HL-60/S4 treated with retinoic acid at 250 ng/mL for 4 days and 3 days (cell line): Measurements from ENCODE around the gene PLD1.

Source experiments
- in situ Hi-C: fragments of 300-500 bp; cut with MboI; formaldehyde crosslinking; loops from 2 replicates; pipeline ENCODE4 v1.7.0; 2022; ENCODE audit warnings: low sequenced_read_pairs

PLD1 gene

DNA sequence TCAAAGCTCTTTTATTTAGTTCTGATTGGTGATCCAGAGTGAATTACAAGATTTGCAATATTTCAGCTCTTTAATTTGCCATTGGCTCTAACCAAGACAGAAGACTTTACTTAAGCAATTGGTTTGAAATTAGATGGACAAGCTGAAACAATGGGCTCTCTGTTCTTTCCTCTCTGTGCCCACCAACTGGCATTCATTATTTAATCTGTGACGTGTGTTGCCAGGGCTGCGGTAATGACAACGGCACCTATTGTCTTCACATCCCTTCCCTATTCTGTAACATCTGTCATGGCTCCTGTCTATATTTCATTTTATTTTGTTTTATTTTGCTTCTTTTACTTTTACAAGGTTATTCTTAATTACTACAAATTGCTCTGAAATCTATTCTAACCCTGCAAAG lies 33.9 kb downstream of the PLD1 start:
- in situ Hi-C loops, result no loop called here

DNA sequence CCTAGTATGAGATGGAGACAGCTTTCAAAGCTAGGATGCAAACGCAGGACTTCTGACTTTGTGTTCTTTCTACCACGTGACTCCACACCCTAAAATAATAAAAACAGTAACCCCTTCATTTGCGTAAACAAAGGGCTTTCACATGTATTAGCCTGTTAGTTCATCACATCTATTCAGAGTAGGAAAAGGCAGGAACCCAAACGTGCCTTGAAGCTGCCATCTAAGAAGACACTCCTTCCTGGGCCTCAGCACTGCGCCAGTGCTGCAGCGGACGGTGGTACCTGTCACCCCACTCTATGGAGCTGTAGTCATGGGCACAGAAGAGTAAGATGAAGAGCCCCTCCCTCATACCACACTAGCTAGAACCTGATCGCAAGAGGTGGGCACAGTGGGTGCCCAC lies 34.3 kb downstream of the PLD1 start:
- in situ Hi-C loops, result no loop called here

DNA sequence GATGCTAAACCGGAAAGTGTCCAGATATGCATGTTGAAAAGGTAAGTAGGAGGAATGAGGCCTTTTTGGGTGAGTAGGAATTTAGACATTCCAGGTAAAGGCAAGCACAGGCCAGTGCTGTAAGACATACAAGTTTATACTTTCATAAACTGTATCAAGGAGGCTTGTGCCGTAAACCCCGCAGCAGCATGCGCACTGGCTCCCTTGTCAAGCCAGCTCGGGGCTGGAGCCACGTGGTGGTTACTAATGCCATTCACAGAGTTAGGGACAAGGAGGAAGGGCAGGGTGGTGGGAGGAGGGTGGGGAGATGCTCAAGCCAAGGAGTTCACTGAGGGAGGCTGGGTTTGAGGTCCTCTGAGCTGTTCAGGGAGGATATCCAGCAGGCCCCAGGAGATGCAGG lies 35.8 kb downstream of the PLD1 start:
- in situ Hi-C loops, result no loop called here

GRCh38 chr3:171772427-171773056 lies 37.7 kb downstream of the PLD1 start:
- in situ Hi-C loops, result no loop called here

GRCh38 chr3:171770689-171771620 lies 39.3 kb downstream of the PLD1 start:
- in situ Hi-C loops, result no loop called here

DNA sequence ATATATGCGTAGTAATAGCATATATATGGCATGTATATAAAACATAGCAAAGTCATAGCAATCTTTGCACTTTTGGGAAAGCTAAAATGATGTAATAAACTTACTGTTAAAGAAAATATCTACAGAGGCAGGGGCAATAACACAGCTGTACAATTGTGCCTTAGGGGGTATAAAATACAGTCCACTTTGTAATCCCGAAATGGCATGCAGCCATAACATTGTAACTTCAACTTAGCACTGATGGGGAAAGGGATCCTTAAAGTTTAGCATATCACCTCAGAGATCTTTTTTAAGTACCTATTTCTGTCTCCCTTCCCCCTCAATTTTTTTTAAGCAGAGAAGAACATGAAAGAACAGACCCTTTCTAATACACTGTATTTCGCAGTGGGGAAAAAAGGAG lies 40.8 kb downstream of the PLD1 start:
- in situ Hi-C loops, result no loop called here

- in situ Hi-C loops, result no loop called here
Observed at GRCh38 chr3:171768986-171769385, 41.3 kb downstream of the PLD1 start.

DNA sequence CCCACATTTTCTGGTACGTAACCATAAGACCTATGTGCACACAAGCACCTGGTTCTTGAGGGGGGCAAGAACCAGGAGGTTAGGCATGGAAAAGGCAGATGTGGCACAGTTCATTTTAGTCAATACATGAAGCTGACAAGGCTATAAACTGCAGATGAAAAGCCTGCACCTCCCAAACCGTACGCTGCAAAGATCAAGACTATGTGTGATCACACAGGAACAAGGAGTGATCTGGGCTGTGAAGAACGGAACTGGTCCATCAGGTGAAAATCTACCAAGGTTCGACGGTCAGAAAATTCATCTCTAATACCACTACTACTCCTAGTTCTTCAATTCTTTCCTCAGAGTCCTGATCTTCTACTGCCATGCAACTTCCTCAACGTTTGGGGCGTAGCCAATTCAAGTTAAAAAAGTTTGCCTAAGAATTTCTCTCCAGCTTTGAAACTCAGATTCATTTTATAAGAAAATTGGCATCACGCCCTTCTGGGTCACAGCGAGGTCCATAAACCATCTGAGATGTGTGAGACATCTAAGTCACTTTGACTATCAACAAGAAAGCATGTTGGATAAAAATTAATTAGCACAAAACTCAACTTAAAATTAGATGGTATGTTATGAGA lies 41.9 kb downstream of the PLD1 start:
- in situ Hi-C loops, result no loop called here

- in situ Hi-C loops, result no loop called here
Observed at GRCh38 chr3:171765511-171765887, 44.8 kb downstream of the PLD1 start.

DNA sequence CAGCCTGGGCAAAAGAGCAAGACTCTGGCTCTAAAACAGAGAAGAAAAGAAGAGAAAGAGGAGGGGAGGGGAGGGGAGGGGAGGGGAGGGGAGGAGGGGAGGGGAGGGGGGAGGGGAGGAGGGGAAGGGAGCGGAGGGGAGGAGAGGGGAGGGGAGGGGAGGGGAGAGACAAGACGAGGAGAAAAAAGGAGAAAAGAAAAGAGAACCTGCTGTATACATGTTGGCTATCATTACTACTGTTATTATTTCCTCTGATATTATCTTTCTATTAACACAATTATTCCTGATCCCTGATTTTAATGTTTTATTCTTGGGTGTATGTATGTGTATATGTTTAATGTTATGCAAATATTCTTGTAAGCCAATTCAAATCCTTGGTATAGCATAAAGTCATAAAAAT lies 46.9 kb downstream of the PLD1 start:
- in situ Hi-C loops, result no loop called here

GRCh38 chr3:171760477-171760876 lies 49.8 kb downstream of the PLD1 start:
- in situ Hi-C loops, result no loop called here

DNA sequence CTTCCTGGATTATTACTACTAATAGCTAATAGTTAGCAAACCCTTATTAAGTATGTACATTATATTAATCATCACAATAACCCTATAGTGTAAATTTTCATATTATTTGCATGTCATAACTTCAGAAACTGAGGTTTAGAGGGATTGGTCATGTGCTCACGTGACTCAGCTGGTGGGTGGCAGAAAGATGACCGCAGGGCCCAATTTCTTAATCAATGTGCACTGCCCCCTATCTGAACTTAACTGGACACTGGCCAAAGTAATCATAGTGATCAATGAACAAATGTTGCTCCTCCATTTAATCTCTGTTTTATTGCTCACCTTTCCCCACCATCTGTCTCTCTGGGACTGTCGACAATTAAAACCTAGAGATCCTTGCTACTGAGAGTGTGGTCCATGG lies 52.2 kb downstream of the PLD1 start:
- in situ Hi-C loops, result no loop called here

DNA sequence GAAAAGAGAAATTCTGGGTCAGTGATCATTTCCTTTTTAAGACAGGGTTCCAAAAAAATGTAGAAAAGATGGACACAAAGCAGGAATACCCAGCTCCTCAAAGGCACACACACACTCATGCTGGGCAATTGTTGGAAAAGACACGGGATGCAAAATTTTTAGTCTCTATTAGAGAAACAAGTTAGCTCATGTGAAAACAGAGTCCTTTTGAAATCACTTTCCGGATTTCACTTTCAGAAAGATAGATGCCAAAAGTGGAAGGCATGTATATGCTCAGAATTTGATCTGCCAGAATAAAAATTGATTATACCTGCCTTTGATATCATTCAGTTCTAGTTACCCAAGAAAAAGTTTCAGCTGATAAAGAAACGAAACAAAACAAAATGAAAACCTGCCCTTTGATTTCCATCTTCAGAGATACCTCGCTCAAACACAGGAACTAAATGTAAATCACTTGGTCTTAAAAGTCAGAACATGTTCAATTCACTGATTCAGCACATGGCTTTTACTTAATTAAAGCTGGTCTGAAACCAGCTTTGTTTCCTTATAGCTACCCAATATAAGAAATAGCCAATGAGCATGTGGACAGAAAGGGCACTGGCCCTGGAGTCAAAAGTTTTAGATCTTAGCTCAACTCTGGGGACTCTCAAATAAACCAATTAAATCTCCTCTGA lies 52.8 kb downstream of the PLD1 start:
- in situ Hi-C loops, result no loop called here

DNA sequence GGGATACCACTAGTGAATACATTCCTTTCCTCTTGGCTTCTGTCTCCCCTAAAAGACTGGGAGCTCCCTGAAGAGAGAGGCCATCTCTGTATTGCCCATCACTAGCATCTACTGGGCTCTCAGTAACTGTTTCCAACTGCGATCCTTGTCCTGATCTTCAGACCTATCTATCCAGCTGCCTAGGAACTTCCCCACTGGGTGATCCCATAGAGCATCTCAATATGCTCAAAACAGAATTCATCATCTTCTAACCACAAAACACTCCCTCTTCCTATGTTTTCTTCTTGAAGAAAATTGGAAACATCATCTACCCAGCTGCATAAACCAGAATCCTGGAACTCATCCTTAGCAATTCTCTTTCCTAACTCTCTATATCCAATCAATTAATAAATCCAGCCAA lies 54.6 kb downstream of the PLD1 start:
- in situ Hi-C loops, result no loop called here

DNA sequence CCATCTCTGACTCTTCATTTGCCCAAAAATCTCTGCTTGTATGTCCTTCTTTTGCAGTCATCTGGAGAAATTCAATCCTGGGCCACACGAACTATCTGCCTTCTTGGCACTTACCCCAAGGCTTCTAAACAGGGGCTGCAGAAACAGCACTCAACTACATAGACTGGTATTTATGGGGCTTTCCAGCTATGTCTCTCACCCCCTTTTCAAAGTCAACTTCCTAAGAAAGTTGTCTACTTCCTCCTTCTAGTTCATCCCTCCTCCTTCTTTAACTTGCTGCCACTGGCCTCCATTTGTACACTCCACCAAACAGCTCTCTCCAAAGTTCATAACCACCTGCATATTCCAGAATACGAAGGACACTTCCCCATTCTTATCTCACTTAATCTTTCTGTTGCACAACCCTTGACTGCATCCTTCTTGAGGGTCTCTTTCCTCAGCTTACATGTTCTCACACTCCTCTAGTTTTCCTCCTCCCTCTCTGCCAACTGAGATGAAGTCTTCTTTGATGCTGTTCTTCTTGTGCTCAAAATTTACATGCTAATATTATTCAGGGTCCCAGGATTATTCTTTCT lies 55.2 kb downstream of the PLD1 start:
- in situ Hi-C loops, result no loop called here

DNA sequence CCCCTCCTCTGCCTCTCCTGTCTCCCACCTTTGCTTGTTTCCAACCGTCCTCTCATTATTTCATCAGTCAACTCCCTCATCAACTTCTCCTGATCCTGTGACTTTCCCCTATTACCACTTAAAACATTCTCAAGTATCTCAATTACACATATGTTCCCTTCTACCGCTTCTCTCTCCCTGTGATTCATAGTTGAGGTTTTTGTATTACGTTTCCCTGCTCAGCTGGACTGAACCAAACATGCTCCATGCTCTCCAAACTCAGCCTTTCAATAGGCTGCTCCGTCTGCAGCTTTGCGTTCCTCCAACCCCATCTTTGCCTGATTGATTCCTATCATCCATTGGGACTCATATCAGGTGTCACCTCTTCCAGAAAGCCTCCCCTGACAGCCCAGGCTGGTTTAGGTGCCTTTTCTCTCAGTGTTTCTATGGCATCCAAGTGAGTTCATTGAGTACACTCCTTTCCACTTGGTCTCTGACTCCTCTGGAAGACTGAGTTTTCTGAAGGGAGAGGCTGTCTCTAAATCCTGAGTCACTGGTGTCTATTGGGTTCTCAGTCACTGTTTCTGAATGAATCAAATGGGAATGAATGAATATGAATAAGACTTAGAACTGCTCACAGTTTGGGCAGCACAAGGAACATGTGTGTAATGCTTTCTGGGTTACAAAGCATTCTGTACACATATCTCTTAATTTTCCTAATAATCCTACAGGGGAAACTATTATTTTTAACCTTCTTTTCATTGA lies 56.4 kb downstream of the PLD1 start:
- in situ Hi-C loops, result no loop called here

DNA sequence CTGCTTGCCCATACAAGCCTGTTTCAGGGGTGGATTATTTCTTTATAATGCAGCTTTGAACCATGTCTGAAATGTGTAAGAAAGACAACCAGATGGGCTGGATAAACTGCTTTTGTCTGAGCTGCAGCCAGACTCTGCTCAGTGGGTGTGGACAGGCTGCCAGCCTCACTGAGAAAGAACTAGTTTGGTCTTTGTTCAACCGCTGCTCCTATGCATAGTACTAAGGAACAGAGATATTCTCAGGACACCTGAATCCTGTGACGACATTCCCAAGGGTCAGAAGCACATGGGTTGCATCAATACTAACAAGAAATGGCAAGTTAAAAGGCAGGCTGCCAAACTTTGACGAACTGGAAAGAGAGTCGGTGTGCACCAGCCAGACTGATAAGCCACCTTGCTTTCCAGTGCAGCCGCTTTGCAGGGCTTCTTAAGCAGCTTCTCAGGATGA lies 57.2 kb downstream of the PLD1 start:
- in situ Hi-C loops, result no loop called here

DNA sequence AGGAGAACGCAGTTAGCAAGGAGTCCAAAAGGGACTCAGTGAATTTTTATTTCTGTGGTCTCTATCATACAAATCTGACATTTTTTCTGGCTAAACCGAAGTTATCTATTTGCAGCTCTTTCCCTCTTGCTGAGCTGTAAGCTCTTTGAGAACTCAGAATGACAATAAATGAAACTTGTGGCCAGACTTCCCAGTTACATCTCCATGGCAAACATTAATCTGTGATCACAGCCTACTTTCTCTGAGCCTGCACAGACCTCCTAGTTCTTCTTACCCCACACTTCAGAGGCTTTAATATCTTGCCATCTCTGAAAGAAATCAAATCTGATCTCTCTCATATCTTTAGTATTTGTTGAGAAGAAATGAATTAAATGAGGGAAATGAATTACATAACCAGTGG lies 58.0 kb downstream of the PLD1 start:
- in situ Hi-C loops, result no loop called here

DNA sequence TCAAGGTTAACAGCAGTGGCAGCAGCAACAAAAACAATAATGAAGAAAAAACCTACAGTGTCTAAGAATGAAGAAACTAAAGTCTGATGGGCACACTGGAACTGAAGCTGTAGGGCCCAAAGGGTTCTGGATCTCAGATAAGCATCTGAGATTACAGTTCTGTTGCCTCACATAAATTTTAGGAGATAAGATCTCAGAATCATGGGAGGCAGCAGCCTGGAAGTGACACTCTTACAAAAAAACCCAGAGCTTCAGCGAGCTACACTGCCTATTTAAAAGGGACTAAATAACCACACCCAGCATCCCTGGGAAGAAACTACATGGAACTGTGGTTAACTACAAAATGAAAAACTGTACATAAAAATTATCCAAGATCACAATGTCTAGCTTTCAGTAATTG lies 61.2 kb downstream of the PLD1 start:
- in situ Hi-C loops, result no loop called here
